ENCODE results near the gene MIDN. TPM values are rescaled to one million over a fixed set of nuclear protein-coding genes. Genes with fewer than 3 reads are reported as not detected.

The MIDN gene
- total RNA-seq, 2 experiments from 2014 or later: 50.1 to 52.9 TPM

- CTCF ChIA-PET: interaction anchor here (7.7 kb wide), 1 partner anchor 17 kb away, joined by 233 read pairs; the partner anchor contains the start of gene CIRBP
- intact Hi-C loops (cut with micrococcal nuclease): loop anchor here (2.0 kb wide), 1 partner anchor 145 kb away; the partner anchor contains the start of gene GPX4
- Mint-ChIP-seq H3K27me3 (ENCODE audit: low read depth) (no peaks in the 10 kb centered on the region), H3K4me3 (no peak overlapping the region), H3K36me3 (ENCODE audit: low read depth) (peaks cover 12% of the 10 kb centered on the region), H3K9me3 (no peaks in the 10 kb centered on the region), H3K4me1 (ENCODE audit: low read depth) (peaks cover 17% of the 10 kb centered on the region), H3K27ac (peak overlapping the region; percentile 13)
- DNase-seq: no peak
Observed at GRCh38 chr19:1247748-1248138, 640 bp upstream of the MIDN start.

- intact Hi-C loops (cut with micrococcal nuclease): loop anchor here (1.0 to 2.0 kb wide), 3 partner anchors 10 to 146 kb away; partner anchors contain the start of genes CIRBP and GPX4
- Mint-ChIP-seq H3K27me3 (ENCODE audit: low read depth) (no peaks in the 10 kb centered on the region), H3K36me3 (ENCODE audit: low read depth) (peaks cover 17% of the 10 kb centered on the region), H3K4me1 (ENCODE audit: low read depth) (peaks cover 11% of the 10 kb centered on the region), H3K9me3 (no peaks in the 10 kb centered on the region), H3K4me3 (peak overlapping the region; percentile 77), H3K27ac (peak overlapping the region; percentile 78)
- CTCF ChIA-PET: no interaction called here
- no peak for DNase-seq
Observed at GRCh38 chr19:1248786-1249297, 459 bp downstream of the MIDN start.

GRCh38 chr19:1249298-1249989 lies 1.1 kb downstream of the MIDN start:
- peaks cover 17% of the 10 kb centered on the region for H3K36me3 Mint-ChIP-seq (ENCODE audit: low read depth)
- H3K27me3 Mint-ChIP-seq (ENCODE audit: low read depth): no peaks in the 10 kb centered on the region
- CTCF ChIA-PET: no interaction called here
- H3K27ac Mint-ChIP-seq: peak overlapping the region; percentile 78
- H3K4me1 Mint-ChIP-seq (ENCODE audit: low read depth): peaks cover 10% of the 10 kb centered on the region
- intact Hi-C loops (cut with micrococcal nuclease): loop anchor here (1.0 to 2.0 kb wide), 3 partner anchors 10 to 147 kb away; partner anchors contain the start of genes CIRBP and GPX4
- H3K9me3 Mint-ChIP-seq: no peaks in the 10 kb centered on the region
- peak overlapping the region; percentile 75 for H3K4me3 Mint-ChIP-seq
- DNase-seq: peak; percentile 96

- no peak for DNase-seq
- Mint-ChIP-seq H3K27ac (no peak overlapping the region), H3K9me3 (no peaks in the 10 kb centered on the region), H3K4me1 (ENCODE audit: low read depth) (peaks cover 12% of the 10 kb centered on the region), H3K36me3 (ENCODE audit: low read depth) (peaks cover 21% of the 10 kb centered on the region), H3K4me3 (peak overlapping the region; percentile 75), H3K27me3 (ENCODE audit: low read depth) (no peaks in the 10 kb centered on the region)
- CTCF ChIA-PET: no interaction called here
- intact Hi-C loops (cut with micrococcal nuclease): loop anchor here (1.0 to 5.0 kb wide), 6 partner anchors 9 to 453 kb away; partner anchors contain the start of genes ARHGAP45, CIRBP, GPX4 and PTBP1
Observed at GRCh38 chr19:1249990-1250436, 1.6 kb downstream of the MIDN start.

- DNase-seq: peak; percentile 54
- intact Hi-C loops (cut with micrococcal nuclease): loop anchor here (5.0 kb wide), 3 partner anchors 183 to 453 kb away; partner anchors contain the start of genes ARHGAP45 and PTBP1
- Mint-ChIP-seq H3K9me3 (no peaks in the 10 kb centered on the region), H3K4me3 (peak overlapping the region; percentile 98), H3K27me3 (ENCODE audit: low read depth) (no peaks in the 10 kb centered on the region), H3K36me3 (ENCODE audit: low read depth) (peaks cover 25% of the 10 kb centered on the region), H3K4me1 (ENCODE audit: low read depth) (peaks cover 12% of the 10 kb centered on the region), H3K27ac (peak overlapping the region; percentile 98)
- CTCF ChIA-PET: interaction anchor here (1.0 kb wide), 1 partner anchor 17 kb away, joined by 3 read pairs; no protein-coding TSS in a partner anchor
Observed at GRCh38 chr19:1250437-1251260, 2.3 kb downstream of the MIDN start.

- H3K27me3 Mint-ChIP-seq (ENCODE audit: low read depth): no peaks in the 10 kb centered on the region
- peaks cover 16% of the 10 kb centered on the region for H3K4me1 Mint-ChIP-seq (ENCODE audit: low read depth)
- intact Hi-C loops (cut with micrococcal nuclease): loop anchor here (1.0 to 5.0 kb wide), 4 partner anchors 9 to 454 kb away; partner anchors contain the start of genes ARHGAP45 and PTBP1
- H3K9me3 Mint-ChIP-seq: no peaks in the 10 kb centered on the region
- CTCF ChIA-PET: interaction anchor here (1.0 to 3.6 kb wide), 2 partner anchors 8 to 16 kb away, joined by 3 to 24 read pairs; no protein-coding TSS in a partner anchor
- H3K4me3 Mint-ChIP-seq: peak overlapping the region; percentile 98
- DNase-seq: peak; percentile 82
- peaks cover 25% of the 10 kb centered on the region for H3K36me3 Mint-ChIP-seq (ENCODE audit: low read depth)
- H3K27ac Mint-ChIP-seq: peak overlapping the region; percentile 98
Observed at GRCh38 chr19:1251330-1252220, 3.2 kb downstream of the MIDN start.

GRCh38 chr19:1252221-1252820 lies 3.9 kb downstream of the MIDN start:
- CTCF ChIA-PET: interaction anchor here (0.7 to 3.6 kb wide), 4 partner anchors 9 to 15 kb away, joined by 3 to 24 read pairs (median 8); no protein-coding TSS in a partner anchor
- peak overlapping the region; percentile 98 for H3K27ac Mint-ChIP-seq
- no peaks in the 10 kb centered on the region for H3K9me3 Mint-ChIP-seq
- H3K4me1 Mint-ChIP-seq (ENCODE audit: low read depth): peaks cover 17% of the 10 kb centered on the region
- DNase-seq: peak; percentile 89
- intact Hi-C loops (cut with micrococcal nuclease): loop anchor here (1.0 to 5.0 kb wide), 4 partner anchors 8 to 455 kb away; partner anchors contain the start of genes ARHGAP45 and PTBP1
- H3K36me3 Mint-ChIP-seq (ENCODE audit: low read depth): peaks cover 26% of the 10 kb centered on the region
- H3K27me3 Mint-ChIP-seq (ENCODE audit: low read depth): no peaks in the 10 kb centered on the region
- peak overlapping the region; percentile 98 for H3K4me3 Mint-ChIP-seq

GRCh38 chr19:1252821-1253513 lies 4.6 kb downstream of the MIDN start:
- H3K27me3 Mint-ChIP-seq (ENCODE audit: low read depth): no peaks in the 10 kb centered on the region
- intact Hi-C loops (cut with micrococcal nuclease): loop anchor here (1.0 to 5.0 kb wide), 4 partner anchors 7 to 456 kb away; partner anchors contain the start of genes ARHGAP45 and PTBP1
- no peaks in the 10 kb centered on the region for H3K9me3 Mint-ChIP-seq
- peak; percentile 94 for DNase-seq
- CTCF ChIA-PET: interaction anchor here (0.7 to 3.6 kb wide), 5 partner anchors 9 to 27 kb away, joined by 3 to 24 read pairs (median 3); no protein-coding TSS in a partner anchor
- H3K4me3 Mint-ChIP-seq: peak overlapping the region; percentile 98
- peaks cover 30% of the 10 kb centered on the region for H3K36me3 Mint-ChIP-seq (ENCODE audit: low read depth)
- H3K27ac Mint-ChIP-seq: peak overlapping the region; percentile 98
- peaks cover 23% of the 10 kb centered on the region for H3K4me1 Mint-ChIP-seq (ENCODE audit: low read depth)

- H3K36me3 Mint-ChIP-seq (ENCODE audit: low read depth): peaks cover 30% of the 10 kb centered on the region
- no peaks in the 10 kb centered on the region for H3K9me3 Mint-ChIP-seq
- peak overlapping the region; percentile 98 for H3K4me3 Mint-ChIP-seq
- no peak for DNase-seq
- intact Hi-C loops (cut with micrococcal nuclease): loop anchor here (5.0 kb wide), 3 partner anchors 186 to 456 kb away; partner anchors contain the start of genes ARHGAP45 and PTBP1
- H3K27ac Mint-ChIP-seq: peak overlapping the region; percentile 98
- H3K27me3 Mint-ChIP-seq (ENCODE audit: low read depth): no peaks in the 10 kb centered on the region
- CTCF ChIA-PET: interaction anchor here (1.0 to 3.6 kb wide), 4 partner anchors 8 to 26 kb away, joined by 3 to 24 read pairs (median 8); no protein-coding TSS in a partner anchor
- peaks cover 28% of the 10 kb centered on the region for H3K4me1 Mint-ChIP-seq (ENCODE audit: low read depth)
Observed at GRCh38 chr19:1253514-1254080, 5.2 kb downstream of the MIDN start.

GRCh38 chr19:1254081-1254527 lies 5.7 kb downstream of the MIDN start:
- H3K4me3 Mint-ChIP-seq: no peak overlapping the region
- H3K36me3 Mint-ChIP-seq (ENCODE audit: low read depth): peaks cover 32% of the 10 kb centered on the region
- intact Hi-C loops (cut with micrococcal nuclease): loop anchor here (5.0 kb wide), 3 partner anchors 187 to 457 kb away; partner anchors contain the start of genes ARHGAP45 and PTBP1

More at GRCh38 chr19:1254081-1254527, 5.7 kb downstream of the MIDN start:
- peak overlapping the region; percentile 70 for H3K27ac Mint-ChIP-seq
- H3K27me3 Mint-ChIP-seq (ENCODE audit: low read depth): no peaks in the 10 kb centered on the region
- CTCF ChIA-PET: interaction anchor here (1.0 to 3.6 kb wide), 2 partner anchors 10 to 26 kb away, joined by 3 to 24 read pairs; no protein-coding TSS in a partner anchor
- H3K9me3 Mint-ChIP-seq: no peaks in the 10 kb centered on the region
- DNase-seq: no peak
- peaks cover 32% of the 10 kb centered on the region for H3K4me1 Mint-ChIP-seq (ENCODE audit: low read depth)
